ENCODE measurements around the gene SLC35C1.

Gene SLC35C1

GRCh38 chr11:45786272-45786671 is 18.7 kb upstream of the SLC35C1 start:
- Histone ChIP-seq H3K4me3 (ENCODE audit: low read length) (no peak overlapping the region), H3K27me3 (ENCODE audit: control insufficient read depth, insufficient read depth, low read length) (no peaks in the 10 kb centered on the region), H3K4me1 (ENCODE audit: control insufficient read depth, insufficient read depth, low read length) (no peaks in the 10 kb centered on the region), H3K27ac (ENCODE audit: low read length) (no peak overlapping the region), H3K36me3 (ENCODE audit: control insufficient read depth, insufficient read depth, low read length) (no peaks in the 10 kb centered on the region), H3K9me3 (ENCODE audit: control insufficient read depth, insufficient read depth, low read length) (no peaks in the 10 kb centered on the region)
- WGBS (ENCODE audit: insufficient coverage, insufficient read length) = no CpG with 5 or more reads among the region's 2 CpGs
- no peak for DNase-seq (ENCODE audit: low read depth, low spot score)

- H3K36me3 ChIP-seq (ENCODE audit: control insufficient read depth, insufficient read depth, low read length) = no peaks in the 10 kb centered on the region
- H3K4me3 ChIP-seq (ENCODE audit: low read length) = no peak overlapping the region
- DNase-seq (ENCODE audit: low read depth, low spot score) = no peak
- no peaks in the 10 kb centered on the region for H3K9me3 ChIP-seq (ENCODE audit: control insufficient read depth, insufficient read depth, low read length)
- H3K4me1 ChIP-seq (ENCODE audit: control insufficient read depth, insufficient read depth, low read length) = no peaks in the 10 kb centered on the region
- H3K27ac ChIP-seq (ENCODE audit: low read length) = no peak overlapping the region
- H3K27me3 ChIP-seq (ENCODE audit: control insufficient read depth, insufficient read depth, low read length) = no peaks in the 10 kb centered on the region
- WGBS (ENCODE audit: insufficient coverage, insufficient read length) = no CpG with 5 or more reads among the region's 3 CpGs
Measured at GRCh38 chr11:45788887-45789286, 16.1 kb upstream of the SLC35C1 start.

DNA sequence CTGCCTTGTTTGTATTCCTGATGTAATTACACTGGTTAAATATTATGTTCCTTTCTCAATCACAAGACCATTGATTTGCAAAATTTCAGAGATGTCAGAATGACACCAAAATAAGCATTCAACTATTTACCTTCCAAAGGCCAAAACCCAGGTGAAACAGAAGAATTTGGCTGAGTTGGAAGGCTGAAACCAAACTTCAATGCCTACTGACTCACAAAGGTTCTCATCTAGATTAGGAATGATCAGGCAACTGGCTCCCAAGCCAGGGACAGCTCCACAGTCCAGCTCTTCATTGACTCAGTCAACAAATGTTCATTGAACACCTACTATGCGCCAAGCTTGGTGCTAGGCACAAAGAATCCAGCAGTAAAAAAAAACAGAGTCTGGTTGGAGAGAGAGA is 13.4 kb upstream of the SLC35C1 start:
- H3K27me3 ChIP-seq (ENCODE audit: control insufficient read depth, insufficient read depth, low read length) = no peaks in the 10 kb centered on the region
- no peaks in the 10 kb centered on the region for H3K9me3 ChIP-seq (ENCODE audit: control insufficient read depth, insufficient read depth, low read length)

GRCh38 chr11:45794169-45794568 is 10.8 kb upstream of the SLC35C1 start:
- no peak for DNase-seq (ENCODE audit: low read depth, low spot score)
- Histone ChIP-seq H3K4me1 (ENCODE audit: control insufficient read depth, insufficient read depth, low read length) (no peaks in the 10 kb centered on the region), H3K27ac (ENCODE audit: low read length) (no peak overlapping the region), H3K27me3 (ENCODE audit: control insufficient read depth, insufficient read depth, low read length) (no peaks in the 10 kb centered on the region), H3K9me3 (ENCODE audit: control insufficient read depth, insufficient read depth, low read length) (no peaks in the 10 kb centered on the region), H3K4me3 (ENCODE audit: low read length) (no peak overlapping the region), H3K36me3 (ENCODE audit: control insufficient read depth, insufficient read depth, low read length) (no peaks in the 10 kb centered on the region)
- WGBS (ENCODE audit: insufficient coverage, insufficient read length) = no CpG with 5 or more reads among the region's 3 CpGs

More for the DNA sequence above, 13.4 kb upstream of the SLC35C1 start:
- Histone ChIP-seq H3K4me1 (ENCODE audit: control insufficient read depth, insufficient read depth, low read length) (no peaks in the 10 kb centered on the region), H3K27ac (ENCODE audit: low read length) (no peak overlapping the region), H3K4me3 (ENCODE audit: low read length) (no peak overlapping the region), H3K36me3 (ENCODE audit: control insufficient read depth, insufficient read depth, low read length) (no peaks in the 10 kb centered on the region)
- WGBS (ENCODE audit: insufficient coverage, insufficient read length) = no CpG with 5 or more reads among the region's 1 CpG
- DNase-seq (ENCODE audit: low read depth, low spot score) = no peak

- Histone ChIP-seq H3K4me1 (ENCODE audit: control insufficient read depth, insufficient read depth, low read length) (no peaks in the 10 kb centered on the region), H3K27ac (ENCODE audit: low read length) (no peak overlapping the region), H3K4me3 (ENCODE audit: low read length) (no peak overlapping the region), H3K9me3 (ENCODE audit: control insufficient read depth, insufficient read depth, low read length) (no peaks in the 10 kb centered on the region), H3K27me3 (ENCODE audit: control insufficient read depth, insufficient read depth, low read length) (no peaks in the 10 kb centered on the region), H3K36me3 (ENCODE audit: control insufficient read depth, insufficient read depth, low read length) (no peaks in the 10 kb centered on the region)
- no peak for DNase-seq (ENCODE audit: low read depth, low spot score)
- WGBS (ENCODE audit: insufficient coverage, insufficient read length) = no CpG with 5 or more reads among the region's 5 CpGs
Measured at GRCh38 chr11:45795379-45795778, 9.6 kb upstream of the SLC35C1 start.

GRCh38 chr11:45796461-45796861 is 8.5 kb upstream of the SLC35C1 start:
- no peak for DNase-seq (ENCODE audit: low read depth, low spot score)
- H3K4me1 ChIP-seq (ENCODE audit: control insufficient read depth, insufficient read depth, low read length) = no peaks in the 10 kb centered on the region
- no peak overlapping the region for H3K4me3 ChIP-seq (ENCODE audit: low read length)
- H3K9me3 ChIP-seq (ENCODE audit: control insufficient read depth, insufficient read depth, low read length) = no peaks in the 10 kb centered on the region
- no CpG with 5 or more reads among the region's 8 CpGs for WGBS (ENCODE audit: insufficient coverage, insufficient read length)
- H3K27ac ChIP-seq (ENCODE audit: low read length) = no peak overlapping the region
- H3K36me3 ChIP-seq (ENCODE audit: control insufficient read depth, insufficient read depth, low read length) = no peaks in the 10 kb centered on the region
- H3K27me3 ChIP-seq (ENCODE audit: control insufficient read depth, insufficient read depth, low read length) = no peaks in the 10 kb centered on the region

GRCh38 chr11:45798793-45799441 is 6.0 kb upstream of the SLC35C1 start:
- Histone ChIP-seq H3K9me3 (ENCODE audit: control insufficient read depth, insufficient read depth, low read length) (no peaks in the 10 kb centered on the region), H3K27ac (ENCODE audit: low read length) (no peak overlapping the region), H3K36me3 (ENCODE audit: control insufficient read depth, insufficient read depth, low read length) (no peaks in the 10 kb centered on the region), H3K4me3 (ENCODE audit: low read length) (no peak overlapping the region), H3K27me3 (ENCODE audit: control insufficient read depth, insufficient read depth, low read length) (peaks cover 2% of the 10 kb centered on the region; the same call in 1 of the 2 replicates), H3K4me1 (ENCODE audit: control insufficient read depth, insufficient read depth, low read length) (no peaks in the 10 kb centered on the region)
- WGBS (ENCODE audit: insufficient coverage, insufficient read length) = no CpG with 5 or more reads among the region's 10 CpGs
- no peak for DNase-seq (ENCODE audit: low read depth, low spot score)

- WGBS (ENCODE audit: insufficient coverage, insufficient read length) = no CpG with 5 or more reads among the region's 3 CpGs
Measured at GRCh38 chr11:45799562-45799961, 5.4 kb upstream of the SLC35C1 start.

DNA sequence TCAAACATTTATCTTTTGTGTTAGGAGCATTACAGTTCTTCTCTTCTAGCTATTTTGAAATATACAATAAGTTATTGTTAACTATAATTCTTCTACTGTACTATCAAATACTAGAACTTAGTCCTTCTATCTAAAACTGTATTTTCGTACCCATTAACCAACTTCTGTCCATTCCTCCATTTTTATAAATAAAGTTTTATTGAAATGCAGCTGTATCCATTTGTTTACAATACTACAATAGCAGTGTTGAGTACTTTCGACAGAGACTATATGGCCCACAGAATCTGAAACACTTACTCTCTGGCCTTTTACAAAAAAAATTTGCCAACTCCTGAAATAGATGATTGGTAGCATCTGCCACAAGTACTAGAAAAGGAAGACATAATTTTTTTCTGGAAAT is 4.7 kb upstream of the SLC35C1 start:
- Histone ChIP-seq H3K27me3 (ENCODE audit: control insufficient read depth, insufficient read depth, low read length) (peaks cover 2% of the 10 kb centered on the region; the same call in 1 of the 2 replicates), H3K36me3 (ENCODE audit: control insufficient read depth, insufficient read depth, low read length) (no peaks in the 10 kb centered on the region), H3K4me1 (ENCODE audit: control insufficient read depth, insufficient read depth, low read length) (no peaks in the 10 kb centered on the region), H3K9me3 (ENCODE audit: control insufficient read depth, insufficient read depth, low read length) (no peaks in the 10 kb centered on the region), H3K27ac (ENCODE audit: low read length) (no peak overlapping the region), H3K4me3 (ENCODE audit: low read length) (no peak overlapping the region)
- no CpG with 5 or more reads among the region's 2 CpGs for WGBS (ENCODE audit: insufficient coverage, insufficient read length)
- no peak for DNase-seq (ENCODE audit: low read depth, low spot score)

More at GRCh38 chr11:45799562-45799961, 5.4 kb upstream of the SLC35C1 start:
- peaks cover 2% of the 10 kb centered on the region; the same call in 1 of the 2 replicates for H3K27me3 ChIP-seq (ENCODE audit: control insufficient read depth, insufficient read depth, low read length)
- H3K27ac ChIP-seq (ENCODE audit: low read length) = no peak overlapping the region
- DNase-seq (ENCODE audit: low read depth, low spot score) = no peak
- H3K36me3 ChIP-seq (ENCODE audit: control insufficient read depth, insufficient read depth, low read length) = no peaks in the 10 kb centered on the region
- no peaks in the 10 kb centered on the region for H3K4me1 ChIP-seq (ENCODE audit: control insufficient read depth, insufficient read depth, low read length)
- H3K4me3 ChIP-seq (ENCODE audit: low read length) = no peak overlapping the region
- no peaks in the 10 kb centered on the region for H3K9me3 ChIP-seq (ENCODE audit: control insufficient read depth, insufficient read depth, low read length)

GRCh38 chr11:45801723-45802315 is 3.1 kb upstream of the SLC35C1 start:
- no peaks in the 10 kb centered on the region for H3K36me3 ChIP-seq (ENCODE audit: control insufficient read depth, insufficient read depth, low read length)
- no CpG with 5 or more reads among the region's 2 CpGs for WGBS (ENCODE audit: insufficient coverage, insufficient read length)
- no peak overlapping the region for H3K27ac ChIP-seq (ENCODE audit: low read length)
- peaks cover 2% of the 10 kb centered on the region; the same call in 1 of the 2 replicates for H3K27me3 ChIP-seq (ENCODE audit: control insufficient read depth, insufficient read depth, low read length)
- no peaks in the 10 kb centered on the region for H3K9me3 ChIP-seq (ENCODE audit: control insufficient read depth, insufficient read depth, low read length)
- peaks cover 6% of the 10 kb centered on the region for H3K4me1 ChIP-seq (ENCODE audit: control insufficient read depth, insufficient read depth, low read length)
- no peak for DNase-seq (ENCODE audit: low read depth, low spot score)
- H3K4me3 ChIP-seq (ENCODE audit: low read length) = no peak overlapping the region
